Left lung (tissue), 10 donors: ENCODE data around the gene FKBP2. TPM values are rescaled to one million over a fixed set of nuclear protein-coding genes. Genes with fewer than 3 reads are reported as not detected.

ENCODE experiments used
- ATAC-seq: fragments of 200-7000 bp; cut with Tn5 transposase; one replicate; pipeline ENCODE4 v1.9.1; 2020; ENCODE audit warnings: moderate library complexity
- DNase-seq, 4 donors: peaks; one replicate each; pipeline ENCODE4 v3.0.0-alpha.2; 2013 to 2020
- H3K27ac ChIP-seq, 2 donors: fragments of 200-600 bp; sonication (generic) in 1 of 2; one replicate each; pipeline versions ENCODE4 v1.5.0 to v1.8.0; 2020 to 2021
- H3K27me3 ChIP-seq, 2 donors: fragments of 200-600 bp; sonication (generic) in 1 of 2; one replicate each; pipeline versions ENCODE4 v1.5.0 to v1.8.0; 2020 to 2021
- H3K36me3 ChIP-seq, 2 donors: fragments of 200-600 bp; sonication (generic) in 1 of 2; one replicate each; pipeline versions ENCODE4 v1.5.0 to v1.8.0; 2020 to 2021
- H3K4me1 ChIP-seq, 2 donors: fragments of 200-600 bp; one replicate each; pipeline ENCODE4 v1.8.0; 2021
- H3K4me3 ChIP-seq, 2 donors: fragments of 200-600 bp; sonication (generic) in 1 of 2; one replicate each; pipeline versions ENCODE4 v1.5.0 to v1.8.0; 2020 to 2021; ENCODE audit warnings: mild to moderate bottlenecking in 1 of 2
- H3K9me3 ChIP-seq, 2 donors: fragments of 200-600 bp; sonication (generic) in 1 of 2; one replicate each; pipeline versions ENCODE4 v1.5.0 to v1.8.0; 2020 to 2021
- CTCF ChIP-seq, 2 donors: fragments of 200-600 bp; sonication (generic) in 1 of 2; IDR thresholded peaks; one replicate each; pipeline versions ENCODE4 v1.5.0 to v1.8.0; 2021; ENCODE audit warnings: antibody characterized with exemption in 2 of 2
- intact Hi-C, 2 donors: fragments of 100-400 bp; cut with DNase I; formaldehyde crosslinking; loops; one replicate each; pipeline versions ENCODE4 v1.11.2 to v1.14.2; 2022
- polyA plus RNA-seq, 6 donors: library from polyadenylated mRNA; unstranded; fragments of 120-200 nt; gene quantifications; one replicate each; pipeline ENCODE4 v1.2.1, GENCODE V29; 2013; ENCODE audit not compliant: insufficient read length in 6 of 6
- total RNA-seq, 2 donors: library from RNA; stranded (reverse); fragmentation: NEBNext Ultra II Directional; extraction: Animal tissue kit (Norgen Biotek cat#: 25700); gene quantifications; one replicate each; pipeline ENCODE4 v1.2.1, GENCODE V29; 2021
- donor health status: DM: no; HTN: yes; CAD: no.
- donor health status: DM: no; HTN: no; CAD: no.

Gene FKBP2
- total and polyA plus RNA-seq, 8 donors = 59.5 to 81.4 (median 69.7) TPM

GRCh38 chr11:64262271-64263002 is 21.5 kb downstream of the FKBP2 start:
- DNase-seq = peak in 1 of 4 donors; percentile 76
- intact Hi-C loops = no loop called here

GRCh38 chr11:64263021-64263946 is 22.4 kb downstream of the FKBP2 start:
- Histone ChIP-seq H3K4me3 (no peak overlapping the region), H3K27me3 (no peaks in the 10 kb centered on the region), H3K9me3 (no peaks in the 10 kb centered on the region), H3K36me3 (peaks cover 0 to 86% of the 10 kb centered on the region in 2 donors), H3K4me1 (peaks cover 4 to 15% of the 10 kb centered on the region in 2 donors), H3K27ac (no peak overlapping the region)
- DNase-seq (peak in 1 of 4 donors; percentile 69), ATAC-seq (no peak)
- intact Hi-C loops = no loop called here
- TF ChIP-seq CTCF (IDR thresholded peaks at IDR 0.05) = no peak

More at GRCh38 chr11:64262271-64263002, 21.5 kb downstream of the FKBP2 start:
- Histone ChIP-seq H3K27ac (no peak overlapping the region), H3K4me1 (peaks cover 0 to 7% of the 10 kb centered on the region in 2 donors), H3K4me3 (no peak overlapping the region), H3K36me3 (peaks cover 0 to 95% of the 10 kb centered on the region in 2 donors), H3K27me3 (no peaks in the 10 kb centered on the region), H3K9me3 (no peaks in the 10 kb centered on the region)
- TF ChIP-seq CTCF (IDR thresholded peaks at IDR 0.05) = no peak
- ATAC-seq = no peak

- Histone ChIP-seq H3K4me3 (no peak overlapping the region), H3K36me3 (peaks cover 0 to 80% of the 10 kb centered on the region in 2 donors), H3K27me3 (no peaks in the 10 kb centered on the region), H3K27ac (no peak overlapping the region), H3K4me1 (peaks cover 9 to 22% of the 10 kb centered on the region in 2 donors), H3K9me3 (no peaks in the 10 kb centered on the region)
- intact Hi-C loops = no loop called here
- TF ChIP-seq CTCF (IDR thresholded peaks at IDR 0.05) = no peak
- no peak for ATAC-seq
- DNase-seq = peak in 1 of 4 donors; percentile 62
These were observed 23.0 kb downstream of the FKBP2 start for GRCh38 chr11:64263947-64264317.

- ATAC-seq = no peak
- intact Hi-C loops = no loop called here
These were observed 23.5 kb downstream of the FKBP2 start for GRCh38 chr11:64264371-64264852.

More at GRCh38 chr11:64264371-64264852, 23.5 kb downstream of the FKBP2 start:
- Histone ChIP-seq H3K27me3 (no peaks in the 10 kb centered on the region), H3K27ac (no peak overlapping the region), H3K4me1 (peaks cover 9 to 25% of the 10 kb centered on the region in 2 donors), H3K9me3 (no peaks in the 10 kb centered on the region), H3K36me3 (peaks cover 0 to 75% of the 10 kb centered on the region in 2 donors), H3K4me3 (no peak overlapping the region)
- peak in 1 of 4 donors; percentile 62 for DNase-seq
- no peak for TF ChIP-seq CTCF (IDR thresholded peaks at IDR 0.05)
